Activated naive CD8-positive, alpha-beta T cell treated with anti-CD3 and anti-CD28 coated beads, Interleukin-2, amount 50 U/mL, for 16 hours (primary cell): Measurements from ENCODE around the gene ZNF792.
"Not testable (repeated sequence)": the region's sequence is repeated elsewhere in the genome, so short reads cannot be mapped to it uniquely, and the experiment has no call there.

Experiments
- DNase-seq: peaks from one replicate; pipeline ENCODE4 v3.0.0-alpha.2; 2020; ENCODE audit warnings: low read depth, low spot score

Gene ZNF792

GRCh38 chr19:34998777-34999497, 34.9 kb upstream of the ZNF792 start:
- DNase-seq, result no peak

GRCh38 chr19:34998224-34998623, 34.2 kb upstream of the ZNF792 start:
- DNase-seq, result not testable (repeated sequence)

- no peak for DNase-seq
Measured at GRCh38 chr19:34997071-34997617, 33.1 kb upstream of the ZNF792 start.

- DNase-seq, result no peak
Measured at GRCh38 chr19:34995551-34995950, 31.5 kb upstream of the ZNF792 start.

- DNase-seq, result no peak
Measured at GRCh38 chr19:34994643-34995541, 30.9 kb upstream of the ZNF792 start.

- DNase-seq, result no peak
Measured at GRCh38 chr19:34994286-34994642, 30.2 kb upstream of the ZNF792 start.

- not testable (repeated sequence) for DNase-seq
Measured at GRCh38 chr19:34992582-34992981, 28.6 kb upstream of the ZNF792 start.

- no peak for DNase-seq
Measured at GRCh38 chr19:34991542-34992333, 27.7 kb upstream of the ZNF792 start.

- DNase-seq, result no peak
Measured at GRCh38 chr19:34990578-34991192, 26.7 kb upstream of the ZNF792 start.

- DNase-seq, result no peak
Measured at GRCh38 chr19:34989298-34989697, 25.3 kb upstream of the ZNF792 start.

- no peak for DNase-seq
Measured at GRCh38 chr19:34988119-34988518, 24.1 kb upstream of the ZNF792 start.

GRCh38 chr19:34985249-34986022, 21.4 kb upstream of the ZNF792 start:
- DNase-seq, result no peak

GRCh38 chr19:34984287-34984686, 20.3 kb upstream of the ZNF792 start:
- DNase-seq, result no peak

GRCh38 chr19:34983786-34984185, 19.8 kb upstream of the ZNF792 start:
- no peak for DNase-seq

GRCh38 chr19:34982275-34982674, 18.2 kb upstream of the ZNF792 start:
- no peak for DNase-seq

GRCh38 chr19:34979819-34980640, 16.0 kb upstream of the ZNF792 start:
- no peak for DNase-seq

GRCh38 chr19:34976611-34977010, 12.6 kb upstream of the ZNF792 start:
- DNase-seq, result no peak

GRCh38 chr19:34975056-34975455, 11.0 kb upstream of the ZNF792 start:
- no peak for DNase-seq

GRCh38 chr19:34974646-34975045, 10.6 kb upstream of the ZNF792 start:
- no peak for DNase-seq
